Neural progenitor cell (in vitro differentiated cells): ENCODE data around the gene SCAANT1.

Experiments used
- EZH2 ChIP-seq: fragments of 200-600 bp; sonication (generic); IDR thresholded peaks from 2 replicates; pipeline ENCODE4 v1.6.1; 2017; ENCODE audit warnings: antibody characterized with exemption, mild to moderate bottlenecking, moderate library complexity
- EZH2phosphoT487 ChIP-seq: fragments of 200-600 bp; sonication (generic); IDR thresholded peaks from 2 replicates; pipeline ENCODE4 v1.6.1; 2017; ENCODE audit warnings: antibody characterized with exemption
- TF ChIP-seq, protein P1 (sequence below): fragments of 200-600 bp; sonication (generic); IDR thresholded peaks from 2 replicates; pipeline ENCODE4 v1.5.1; 2017; ENCODE audit warnings: antibody characterized with exemption, mild to moderate bottlenecking

- TF ChIP-seq, protein P1, sequence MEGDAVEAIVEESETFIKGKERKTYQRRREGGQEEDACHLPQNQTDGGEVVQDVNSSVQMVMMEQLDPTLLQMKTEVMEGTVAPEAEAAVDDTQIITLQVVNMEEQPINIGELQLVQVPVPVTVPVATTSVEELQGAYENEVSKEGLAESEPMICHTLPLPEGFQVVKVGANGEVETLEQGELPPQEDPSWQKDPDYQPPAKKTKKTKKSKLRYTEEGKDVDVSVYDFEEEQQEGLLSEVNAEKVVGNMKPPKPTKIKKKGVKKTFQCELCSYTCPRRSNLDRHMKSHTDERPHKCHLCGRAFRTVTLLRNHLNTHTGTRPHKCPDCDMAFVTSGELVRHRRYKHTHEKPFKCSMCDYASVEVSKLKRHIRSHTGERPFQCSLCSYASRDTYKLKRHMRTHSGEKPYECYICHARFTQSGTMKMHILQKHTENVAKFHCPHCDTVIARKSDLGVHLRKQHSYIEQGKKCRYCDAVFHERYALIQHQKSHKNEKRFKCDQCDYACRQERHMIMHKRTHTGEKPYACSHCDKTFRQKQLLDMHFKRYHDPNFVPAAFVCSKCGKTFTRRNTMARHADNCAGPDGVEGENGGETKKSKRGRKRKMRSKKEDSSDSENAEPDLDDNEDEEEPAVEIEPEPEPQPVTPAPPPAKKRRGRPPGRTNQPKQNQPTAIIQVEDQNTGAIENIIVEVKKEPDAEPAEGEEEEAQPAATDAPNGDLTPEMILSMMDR, result no peak
- TF ChIP-seq EZH2 (no peak), EZH2phosphoT487 (no peak)
These were observed 30.3 kb upstream of the SCAANT1 start for GRCh38 chr3:63942528-63942927.
